ENCODE data around the gene MAD2L1BP. TPM values are rescaled to one million over a fixed set of nuclear protein-coding genes. Genes with fewer than 3 reads are reported as not detected.

Gene MAD2L1BP
- total RNA-seq, 2 experiments from 2014 or later, result 29.0 to 31.7 TPM

- H3K36me3 Mint-ChIP-seq (ENCODE audit: low read depth), result peaks cover 35% of the 10 kb centered on the region
- ChIA-PET POLR2A (interaction anchor here (0.6 to 1.3 kb wide), 5 partner anchors 9 to 64 kb away, joined by 3 to 4 read pairs (median 3); partner anchors contain the start of gene MAD2L1BP), CTCF (interaction anchor here (0.8 to 1.8 kb wide), 2 partner anchors 104 to 468 kb away, joined by 3 to 4 read pairs; no protein-coding TSS in a partner anchor)
- no peaks in the 10 kb centered on the region for H3K9me3 Mint-ChIP-seq
- peaks cover 2% of the 10 kb centered on the region for H3K4me1 Mint-ChIP-seq (ENCODE audit: low read depth)
- TF ChIP-seq CTCF (IDR thresholded peaks at IDR 0.05), result no peak
- ATAC-seq, result no peak
- no peak for DNase-seq
- H3K27me3 Mint-ChIP-seq, result no peaks in the 10 kb centered on the region
- intact Hi-C loops (cut with micrococcal nuclease), result no loop called here
- H3K4me3 Mint-ChIP-seq, result no peak overlapping the region
- no peak overlapping the region for H3K27ac Mint-ChIP-seq
Measured at GRCh38 chr6:43610431-43610830, 25.2 kb upstream of the MAD2L1BP start.

GRCh38 chr6:43613721-43614395 lies 21.8 kb upstream of the MAD2L1BP start:
- Mint-ChIP-seq H3K27ac (no peak overlapping the region), H3K4me3 (no peak overlapping the region), H3K9me3 (no peaks in the 10 kb centered on the region), H3K27me3 (no peaks in the 10 kb centered on the region), H3K36me3 (ENCODE audit: low read depth) (peaks cover 20% of the 10 kb centered on the region), H3K4me1 (ENCODE audit: low read depth) (no peaks in the 10 kb centered on the region)
- ChIA-PET POLR2A (interaction anchor here (0.9 to 1.4 kb wide), 4 partner anchors 11 to 65 kb away, joined by 3 to 5 read pairs (median 4); partner anchors contain the start of genes GTPBP2 and MAD2L1BP), CTCF (interaction anchor here (1.1 kb wide), 1 partner anchor 16 kb away, joined by 4 read pairs; no protein-coding TSS in a partner anchor)
- intact Hi-C loops (cut with micrococcal nuclease), result no loop called here
- DNase-seq, result no peak
- no peak for ATAC-seq
- TF ChIP-seq CTCF (IDR thresholded peaks at IDR 0.05), result no peak

GRCh38 chr6:43614396-43614730 lies 21.3 kb upstream of the MAD2L1BP start:
- intact Hi-C loops (cut with micrococcal nuclease), result no loop called here
- ChIA-PET POLR2A (interaction anchor here (1.1 kb wide), 1 partner anchor 11 kb away, joined by 5 read pairs; no protein-coding TSS in a partner anchor), CTCF (no interaction called here)
- Mint-ChIP-seq H3K36me3 (ENCODE audit: low read depth) (peaks cover 19% of the 10 kb centered on the region), H3K4me1 (ENCODE audit: low read depth) (no peaks in the 10 kb centered on the region), H3K4me3 (no peak overlapping the region), H3K27me3 (no peaks in the 10 kb centered on the region), H3K27ac (no peak overlapping the region), H3K9me3 (no peaks in the 10 kb centered on the region)
- ATAC-seq, result no peak
- DNase-seq, result no peak
- no peak for TF ChIP-seq CTCF (IDR thresholded peaks at IDR 0.05)

- DNase-seq (no peak), ATAC-seq (no peak)
- intact Hi-C loops (cut with micrococcal nuclease), result no loop called here
- Mint-ChIP-seq H3K27me3 (no peaks in the 10 kb centered on the region), H3K27ac (no peak overlapping the region), H3K4me3 (no peak overlapping the region), H3K4me1 (ENCODE audit: low read depth) (no peaks in the 10 kb centered on the region), H3K36me3 (ENCODE audit: low read depth) (peaks cover 15% of the 10 kb centered on the region), H3K9me3 (no peaks in the 10 kb centered on the region)
- TF ChIP-seq CTCF (IDR thresholded peaks at IDR 0.05), result no peak
- CTCF ChIA-PET, result interaction anchor here (1.0 to 4.6 kb wide), 2 partner anchors 8 to 9 kb away, joined by 4 to 33 read pairs; no protein-coding TSS in a partner anchor
- POLR2A ChIA-PET, result interaction anchor here (0.6 to 2.4 kb wide), 6 partner anchors 11 to 458 kb away, joined by 3 to 5 read pairs (median 3); no protein-coding TSS in a partner anchor
Measured at GRCh38 chr6:43616725-43617472, 18.7 kb upstream of the MAD2L1BP start.
